Measurements from ENCODE around the gene EML2.
"Not testable (repeated sequence)": the region's sequence is repeated elsewhere in the genome, so short reads cannot be mapped to it uniquely, and the experiment has no call there.

Gene EML2, protein sequence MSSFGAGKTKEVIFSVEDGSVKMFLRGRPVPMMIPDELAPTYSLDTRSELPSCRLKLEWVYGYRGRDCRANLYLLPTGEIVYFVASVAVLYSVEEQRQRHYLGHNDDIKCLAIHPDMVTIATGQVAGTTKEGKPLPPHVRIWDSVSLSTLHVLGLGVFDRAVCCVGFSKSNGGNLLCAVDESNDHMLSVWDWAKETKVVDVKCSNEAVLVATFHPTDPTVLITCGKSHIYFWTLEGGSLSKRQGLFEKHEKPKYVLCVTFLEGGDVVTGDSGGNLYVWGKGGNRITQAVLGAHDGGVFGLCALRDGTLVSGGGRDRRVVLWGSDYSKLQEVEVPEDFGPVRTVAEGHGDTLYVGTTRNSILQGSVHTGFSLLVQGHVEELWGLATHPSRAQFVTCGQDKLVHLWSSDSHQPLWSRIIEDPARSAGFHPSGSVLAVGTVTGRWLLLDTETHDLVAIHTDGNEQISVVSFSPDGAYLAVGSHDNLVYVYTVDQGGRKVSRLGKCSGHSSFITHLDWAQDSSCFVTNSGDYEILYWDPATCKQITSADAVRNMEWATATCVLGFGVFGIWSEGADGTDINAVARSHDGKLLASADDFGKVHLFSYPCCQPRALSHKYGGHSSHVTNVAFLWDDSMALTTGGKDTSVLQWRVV

DNA sequence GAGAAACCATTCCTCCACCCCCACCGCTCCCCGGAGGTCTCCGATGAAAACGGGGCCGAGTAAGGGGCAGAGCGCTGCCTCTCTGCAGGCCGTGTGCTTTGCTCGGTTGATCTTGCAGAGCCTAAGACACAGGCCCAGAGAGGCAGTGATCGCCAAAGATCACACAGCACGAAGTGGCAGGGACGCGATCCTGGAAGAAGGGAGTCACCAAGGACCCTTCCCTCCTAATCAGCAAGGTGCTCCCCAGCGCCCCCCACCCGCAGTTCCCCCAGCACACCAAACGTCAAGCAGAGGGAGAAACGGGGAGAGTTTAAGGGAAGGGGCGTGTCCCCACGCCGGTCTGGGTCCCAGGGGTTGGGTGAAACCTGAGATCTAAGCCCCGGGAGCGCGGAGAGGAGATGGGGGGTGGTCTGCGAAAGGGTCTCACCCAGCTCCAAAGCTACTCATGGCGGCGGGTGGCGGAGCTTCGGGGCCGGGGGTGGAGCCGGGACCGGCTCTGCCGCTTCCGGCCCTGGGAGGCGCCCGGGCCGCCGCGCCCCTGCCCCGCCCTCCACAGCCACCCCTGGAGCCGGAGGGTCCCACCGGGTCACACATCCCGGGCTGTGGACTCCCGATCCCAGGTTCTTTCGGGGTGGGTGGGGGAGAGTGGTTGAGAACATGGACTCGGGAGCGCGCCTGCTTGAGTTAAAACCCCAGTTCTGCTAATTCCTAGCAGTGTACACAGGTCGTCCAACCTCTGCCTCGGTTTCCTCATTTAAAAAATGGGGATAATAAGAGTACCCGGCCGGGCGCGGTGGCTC, at the start of gene EML2:
EML2 (minus strand) TSS at position 468 of the 800 bp plus-strand sequence; CDS start at position 447, 21 bp downstream.
- TF ChIP-seq, protein P1, sequence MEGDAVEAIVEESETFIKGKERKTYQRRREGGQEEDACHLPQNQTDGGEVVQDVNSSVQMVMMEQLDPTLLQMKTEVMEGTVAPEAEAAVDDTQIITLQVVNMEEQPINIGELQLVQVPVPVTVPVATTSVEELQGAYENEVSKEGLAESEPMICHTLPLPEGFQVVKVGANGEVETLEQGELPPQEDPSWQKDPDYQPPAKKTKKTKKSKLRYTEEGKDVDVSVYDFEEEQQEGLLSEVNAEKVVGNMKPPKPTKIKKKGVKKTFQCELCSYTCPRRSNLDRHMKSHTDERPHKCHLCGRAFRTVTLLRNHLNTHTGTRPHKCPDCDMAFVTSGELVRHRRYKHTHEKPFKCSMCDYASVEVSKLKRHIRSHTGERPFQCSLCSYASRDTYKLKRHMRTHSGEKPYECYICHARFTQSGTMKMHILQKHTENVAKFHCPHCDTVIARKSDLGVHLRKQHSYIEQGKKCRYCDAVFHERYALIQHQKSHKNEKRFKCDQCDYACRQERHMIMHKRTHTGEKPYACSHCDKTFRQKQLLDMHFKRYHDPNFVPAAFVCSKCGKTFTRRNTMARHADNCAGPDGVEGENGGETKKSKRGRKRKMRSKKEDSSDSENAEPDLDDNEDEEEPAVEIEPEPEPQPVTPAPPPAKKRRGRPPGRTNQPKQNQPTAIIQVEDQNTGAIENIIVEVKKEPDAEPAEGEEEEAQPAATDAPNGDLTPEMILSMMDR (IDR thresholded peaks at IDR 0.05; ENCODE audit: borderline replicate concordance, control extremely low read depth, extremely low read depth, insufficient read depth, missing control alignments) = no peak
- DNase-seq (ENCODE audit: low spot score) = peak; percentile 78
- in situ Hi-C loops (cut with MboI; ENCODE audit: low sequenced_read_pairs, unreplicated experiment) = no loop called here

GRCh38 chr19:45687599-45687998, 48.4 kb upstream of the EML2 start:
- in situ Hi-C loops (cut with MboI; ENCODE audit: low sequenced_read_pairs, unreplicated experiment) = no loop called here

DNA sequence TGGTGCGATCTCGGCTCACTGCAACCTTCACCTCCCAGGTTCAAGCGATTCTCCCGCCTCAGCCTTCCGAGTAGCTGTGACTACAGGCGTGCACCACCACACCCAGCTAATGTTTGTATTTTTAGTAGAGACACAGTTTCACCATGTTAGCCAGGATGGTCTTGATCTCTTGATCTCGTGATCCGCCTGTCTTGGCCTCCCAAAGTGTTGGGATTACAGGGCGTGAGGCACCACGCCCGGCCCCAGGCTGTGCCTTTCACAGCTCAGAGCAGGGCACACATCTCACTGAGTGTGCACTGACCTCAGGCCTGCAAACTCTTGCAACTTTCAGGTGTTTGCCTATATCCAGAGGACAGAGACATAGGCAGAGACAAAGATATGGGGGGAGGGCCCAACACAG, 45.8 kb upstream of the EML2 start:
- DNase-seq (ENCODE audit: low spot score); in situ Hi-C loops (cut with MboI; ENCODE audit: low sequenced_read_pairs, unreplicated experiment): not testable (repeated sequence)

More at GRCh38 chr19:45687599-45687998, 48.4 kb upstream of the EML2 start:
- no peak for DNase-seq (ENCODE audit: low spot score)
- TF ChIP-seq, protein P1 (IDR thresholded peaks at IDR 0.05; ENCODE audit: borderline replicate concordance, control extremely low read depth, extremely low read depth, insufficient read depth, missing control alignments) = no peak

DNA sequence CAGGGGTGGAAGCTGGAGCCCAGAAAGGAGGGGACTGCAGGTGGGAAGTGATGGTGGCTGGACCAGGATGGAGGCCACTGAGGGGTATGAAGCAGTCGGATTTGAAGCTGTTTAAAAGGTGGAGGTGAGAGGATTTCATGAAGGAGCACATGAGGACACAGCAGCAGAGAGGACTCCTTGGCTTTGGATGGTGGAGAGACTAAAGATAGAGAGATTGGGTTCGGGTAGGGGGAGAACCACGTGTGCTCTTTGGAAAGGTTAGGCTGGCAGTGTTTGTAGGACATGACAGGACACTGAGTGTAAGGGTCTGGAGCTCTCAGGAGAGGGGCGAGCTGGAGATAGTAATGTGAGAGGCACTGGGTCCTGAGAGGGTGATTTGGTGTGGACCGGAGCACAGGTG, 43.7 kb upstream of the EML2 start:
- DNase-seq (ENCODE audit: low spot score) = no peak
- TF ChIP-seq, protein P1 (IDR thresholded peaks at IDR 0.05; ENCODE audit: borderline replicate concordance, control extremely low read depth, extremely low read depth, insufficient read depth, missing control alignments) = no peak
- in situ Hi-C loops (cut with MboI; ENCODE audit: low sequenced_read_pairs, unreplicated experiment) = no loop called here

GRCh38 chr19:45682117-45682516, 42.9 kb upstream of the EML2 start:
- in situ Hi-C loops (cut with MboI; ENCODE audit: low sequenced_read_pairs, unreplicated experiment) = no loop called here
- TF ChIP-seq, protein P1 (IDR thresholded peaks at IDR 0.05; ENCODE audit: borderline replicate concordance, control extremely low read depth, extremely low read depth, insufficient read depth, missing control alignments) = no peak
- DNase-seq (ENCODE audit: low spot score) = no peak

DNA sequence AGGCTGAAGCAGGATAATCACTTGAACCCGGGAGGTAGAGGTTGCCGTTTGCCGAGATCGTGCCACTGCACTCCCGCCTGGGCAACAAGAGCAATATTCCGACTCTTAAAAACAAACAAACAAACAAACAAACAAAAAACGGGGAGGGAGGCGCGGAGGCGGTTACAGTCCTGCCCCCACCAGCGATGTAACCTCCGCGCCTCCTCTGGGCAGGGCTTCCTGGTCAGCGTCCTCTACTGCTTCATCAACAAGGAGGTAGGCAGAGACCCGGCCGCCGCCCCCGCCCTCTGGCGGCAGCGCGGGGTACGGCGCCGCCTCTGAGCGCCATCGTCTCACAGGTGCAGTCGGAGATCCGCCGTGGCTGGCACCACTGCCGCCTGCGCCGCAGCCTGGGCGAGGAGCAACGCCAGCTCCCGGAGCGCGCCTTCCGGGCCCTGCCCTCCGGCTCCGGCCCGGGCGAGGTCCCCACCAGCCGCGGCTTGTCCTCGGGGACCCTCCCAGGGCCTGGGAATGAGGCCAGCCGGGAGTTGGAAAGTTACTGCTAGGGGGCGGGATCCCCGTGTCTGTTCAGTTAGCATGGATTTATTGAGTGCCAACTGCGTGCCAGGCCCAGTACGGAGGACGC, 42.3 kb upstream of the EML2 start:
- peak; percentile 89 for DNase-seq (ENCODE audit: low spot score)
- TF ChIP-seq, protein P1 (IDR thresholded peaks at IDR 0.05; ENCODE audit: borderline replicate concordance, control extremely low read depth, extremely low read depth, insufficient read depth, missing control alignments) = peak; percentile 95
- in situ Hi-C loops (cut with MboI; ENCODE audit: low sequenced_read_pairs, unreplicated experiment) = no loop called here

All from GM13976 (cell line).